ENCODE results near the gene HDLBP.

GRCh38 chr2:241232736-241233575 is 82.5 kb downstream of the HDLBP start:
- TF ChIP-seq CTCF (IDR thresholded peaks at IDR 0.05; ENCODE audit: poor library complexity) (no peak), EZH2phosphoT487 (IDR thresholded peaks at IDR 0.05; ENCODE audit: low read depth, severe bottlenecking, unreplicated experiment) (no peak)
